ENCODE measurements around the gene CHRNB4.
"Not testable (repeated sequence)": the region's sequence is repeated elsewhere in the genome, so short reads cannot be mapped to it uniquely, and the experiment has no call there.

The CHRNB4 gene

DNA sequence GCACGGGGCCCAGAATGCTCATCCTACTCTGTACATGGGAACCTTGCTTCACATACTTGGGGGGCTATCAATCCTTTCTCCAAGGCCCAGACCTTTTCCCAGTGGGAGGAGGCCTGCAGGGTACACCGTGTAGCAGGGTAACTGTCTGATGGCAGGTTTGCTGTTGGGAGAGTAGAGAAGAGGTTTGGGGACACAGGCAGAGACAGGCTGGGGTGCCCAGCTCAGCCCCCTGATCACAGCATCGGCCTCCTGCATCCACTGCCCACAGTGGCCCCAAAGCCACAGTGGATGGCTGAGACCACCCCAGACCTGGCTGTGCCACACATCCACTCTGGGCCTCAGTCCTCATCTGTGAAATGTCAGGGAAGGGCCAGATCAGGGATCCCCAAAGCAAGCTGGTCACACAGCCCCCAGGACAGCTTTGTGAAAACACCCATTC lies 25.8 kb downstream of the CHRNB4 start:
- DNase-seq: no peak

DNA sequence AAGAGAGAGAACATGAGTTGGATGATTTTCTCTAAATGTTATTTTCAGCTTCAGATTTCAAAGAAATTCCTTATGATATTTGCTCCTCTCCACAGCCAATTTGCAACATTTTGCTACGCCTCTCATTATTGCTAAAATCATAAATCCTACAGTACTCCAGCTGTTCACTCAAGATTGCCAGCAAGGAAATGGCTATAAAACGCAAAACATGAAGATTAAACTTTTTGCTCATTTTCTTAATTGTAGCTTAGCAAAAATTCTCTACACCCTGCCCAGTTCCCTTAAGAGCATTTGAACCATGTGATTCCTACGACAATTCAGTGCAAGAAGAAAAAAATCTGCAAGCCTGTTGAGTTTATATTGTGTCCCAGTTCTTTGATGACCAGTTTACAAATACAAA lies 27.0 kb downstream of the CHRNB4 start:
- no peak for DNase-seq

DNA sequence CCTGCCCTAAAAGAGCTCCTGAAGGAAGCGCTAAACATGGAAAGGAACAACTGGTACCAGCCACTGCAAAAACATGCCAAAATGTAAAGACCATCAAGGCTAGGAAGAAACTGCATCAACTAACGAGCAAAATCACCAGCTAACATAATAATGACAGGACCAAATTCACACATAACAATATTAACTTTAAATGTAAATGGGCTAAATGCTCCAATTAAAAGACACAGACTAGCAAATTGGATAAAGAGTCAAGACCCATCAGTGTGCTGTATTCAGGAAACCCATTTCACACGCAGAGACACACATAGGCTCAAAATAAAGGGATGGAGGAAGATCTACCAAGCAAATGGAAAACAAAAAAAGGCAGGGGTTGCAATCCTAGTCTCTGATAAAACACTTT lies 31.5 kb downstream of the CHRNB4 start:
- not testable (repeated sequence) for DNase-seq

DNA sequence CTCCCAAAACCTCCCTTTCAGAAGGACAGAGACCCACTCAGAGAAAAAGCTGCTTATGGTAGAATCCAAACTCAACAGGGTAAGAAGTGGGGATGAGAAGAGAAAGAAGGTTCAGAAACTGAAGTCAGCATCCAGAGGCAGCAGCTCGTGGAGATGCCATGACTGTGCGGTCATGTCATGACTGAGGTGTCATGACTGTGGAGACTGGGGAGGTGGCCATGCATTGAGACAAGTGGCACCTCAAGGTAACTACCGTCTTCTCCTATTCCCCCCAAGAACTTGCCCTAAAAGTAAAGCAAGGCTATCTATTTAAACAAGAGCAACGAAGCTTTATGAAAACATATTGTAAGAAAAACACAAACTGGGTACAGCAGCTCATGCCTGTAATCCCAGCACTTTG lies 35.3 kb downstream of the CHRNB4 start:
- DNase-seq: no peak

DNA sequence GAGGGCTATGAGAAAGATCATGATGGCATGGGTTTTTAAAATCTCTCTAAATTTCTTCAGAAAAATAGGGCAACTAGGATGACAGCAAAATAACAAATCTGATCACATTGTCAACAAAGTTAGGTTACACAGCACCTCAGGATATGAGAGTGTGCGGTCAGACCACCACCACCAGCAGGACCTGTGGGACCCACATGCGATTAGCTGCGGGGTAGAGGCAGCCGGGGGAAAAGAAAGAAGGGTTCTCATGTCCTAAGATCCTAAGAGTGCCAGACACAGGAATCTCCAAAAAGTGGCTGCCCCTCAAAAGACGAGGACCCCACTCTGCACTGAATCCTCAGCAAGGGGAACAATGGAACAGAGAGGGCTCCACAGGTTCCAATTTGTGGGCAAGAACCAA lies 35.8 kb downstream of the CHRNB4 start:
- DNase-seq: no peak

DNA sequence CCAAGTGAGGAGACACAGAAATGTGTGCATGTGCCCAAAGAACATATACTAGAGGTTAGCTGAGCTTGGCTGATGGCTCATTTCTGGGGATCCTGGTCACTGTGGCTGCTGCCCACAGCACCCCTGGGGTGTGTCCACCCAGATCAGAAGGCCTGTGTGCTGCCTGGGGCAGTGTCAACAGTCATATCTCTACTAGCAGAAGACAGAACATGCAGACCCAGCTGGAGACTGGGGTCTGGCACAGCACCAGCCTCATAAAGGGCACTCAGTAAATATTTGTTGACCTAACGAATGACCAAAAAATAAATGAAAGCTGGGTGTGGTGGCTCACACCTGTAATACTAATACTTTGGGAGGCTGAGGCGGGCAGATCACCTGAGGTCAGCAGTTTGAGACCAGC lies 36.6 kb downstream of the CHRNB4 start:
- DNase-seq: no peak

DNA sequence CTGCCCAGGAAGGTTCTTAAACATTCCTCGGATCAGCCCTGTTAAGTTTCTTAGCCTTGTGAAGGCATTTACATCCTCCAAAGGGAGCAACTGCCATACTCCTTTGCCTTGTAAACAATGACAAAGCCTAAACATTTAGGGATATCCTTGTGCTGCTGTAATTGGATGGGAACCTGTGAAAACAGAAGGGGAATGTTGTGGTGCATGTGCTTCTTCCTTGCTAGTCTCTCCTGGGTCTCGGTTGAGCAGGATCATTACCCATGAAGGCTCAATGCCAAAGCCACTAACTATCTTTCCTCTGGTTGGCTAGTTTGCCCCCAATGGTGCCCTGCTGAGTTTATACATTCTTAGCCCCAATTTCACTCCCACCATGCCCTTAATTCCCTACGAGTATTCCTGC lies 37.5 kb downstream of the CHRNB4 start:
- DNase-seq: no peak

DNA sequence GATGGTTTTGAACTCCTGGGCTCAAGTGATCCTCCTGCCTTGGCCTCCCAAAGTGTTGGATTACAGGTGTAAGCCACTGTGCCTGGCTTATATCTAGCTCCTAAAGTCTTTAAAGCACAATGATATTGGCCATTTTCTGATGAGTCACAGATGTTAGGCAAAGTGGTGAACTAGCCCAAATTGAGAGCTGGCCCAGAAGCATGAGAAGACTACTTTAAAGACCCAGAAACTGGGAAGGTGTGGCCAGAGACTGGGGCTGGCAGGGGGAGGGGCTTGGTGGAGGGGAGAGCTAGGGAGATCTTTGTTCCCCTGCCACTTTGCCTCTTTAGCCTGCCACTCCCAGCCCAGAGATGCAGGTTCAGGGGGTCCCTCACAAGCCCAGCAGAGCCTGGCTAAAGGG lies 41.8 kb downstream of the CHRNB4 start:
- DNase-seq: no peak

DNA sequence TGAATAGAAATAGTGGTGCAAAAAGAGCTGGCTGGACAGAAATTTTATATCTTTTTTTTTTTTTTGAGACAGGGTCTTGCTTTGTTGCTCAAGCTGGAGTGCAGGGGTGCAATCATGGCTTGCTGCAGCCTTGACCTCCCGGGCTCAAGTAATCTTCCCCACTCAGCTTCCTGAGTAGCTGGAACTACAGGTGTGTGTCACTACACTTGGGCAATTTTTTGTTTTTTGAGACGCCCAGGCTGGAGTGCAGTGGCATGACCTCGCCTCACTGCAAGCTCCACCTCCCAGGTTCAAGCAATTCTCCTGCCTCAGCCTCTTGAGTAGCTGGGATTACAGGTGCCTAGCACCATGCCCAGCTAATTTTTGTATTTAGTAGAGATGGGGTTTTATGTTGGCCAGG lies 42.7 kb downstream of the CHRNB4 start:
- no peak for DNase-seq

DNA sequence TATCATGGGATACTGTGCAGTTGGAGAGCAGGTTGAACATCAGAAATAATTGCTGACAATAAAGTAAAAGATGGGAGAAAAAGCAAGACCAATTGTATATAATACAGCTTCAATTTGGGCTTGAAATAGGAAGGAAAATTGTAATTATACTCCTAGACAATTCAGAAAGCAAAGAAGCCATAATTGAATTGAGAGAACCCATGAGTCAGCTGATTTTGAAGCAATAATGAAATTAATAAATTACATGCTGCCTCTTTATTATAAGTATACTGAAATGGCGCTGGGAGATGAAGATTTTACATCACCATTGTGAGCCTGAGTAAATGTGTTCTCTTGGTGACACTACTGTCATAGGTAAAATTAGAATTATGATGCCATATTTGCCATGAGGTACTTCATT lies 43.4 kb downstream of the CHRNB4 start:
- DNase-seq: no peak

DNA sequence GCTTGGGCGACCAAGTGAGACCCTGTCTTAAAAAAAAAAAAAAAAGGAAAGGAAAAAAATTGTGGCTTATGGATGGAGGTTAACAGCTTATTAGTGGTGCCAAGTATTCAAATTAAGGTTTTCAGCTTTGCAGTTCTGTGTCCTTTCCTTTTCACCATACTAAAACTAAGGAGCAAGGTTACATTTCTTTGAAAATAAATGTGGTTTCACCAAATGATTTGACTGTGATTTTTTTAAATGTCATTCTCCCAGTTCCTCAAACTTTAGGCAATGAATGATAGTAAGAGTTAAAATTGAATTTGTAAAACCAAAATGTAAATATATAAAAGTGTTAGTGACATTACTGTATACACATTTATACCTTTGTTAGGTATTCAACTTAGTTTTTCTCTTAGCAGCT lies 66.1 kb downstream of the CHRNB4 start:
- no peak for DNase-seq
